GM18508 (cell line): ENCODE data around the gene SIAH3.

ENCODE experiments used
- ATAC-seq: cut with Tn5 transposase; IDR thresholded peaks from one replicate; pipeline ENCODE4 v1.9.1; 2021; ENCODE audit warnings: moderate number of reproducible peaks; ENCODE audit not compliant: insufficient read depth, unreplicated experiment

Gene SIAH3

GRCh38 chr13:45750566-45750965, 101.0 kb downstream of the SIAH3 start:
- no peak for ATAC-seq

GRCh38 chr13:45748941-45749759, 102.4 kb downstream of the SIAH3 start:
- no peak for ATAC-seq

DNA sequence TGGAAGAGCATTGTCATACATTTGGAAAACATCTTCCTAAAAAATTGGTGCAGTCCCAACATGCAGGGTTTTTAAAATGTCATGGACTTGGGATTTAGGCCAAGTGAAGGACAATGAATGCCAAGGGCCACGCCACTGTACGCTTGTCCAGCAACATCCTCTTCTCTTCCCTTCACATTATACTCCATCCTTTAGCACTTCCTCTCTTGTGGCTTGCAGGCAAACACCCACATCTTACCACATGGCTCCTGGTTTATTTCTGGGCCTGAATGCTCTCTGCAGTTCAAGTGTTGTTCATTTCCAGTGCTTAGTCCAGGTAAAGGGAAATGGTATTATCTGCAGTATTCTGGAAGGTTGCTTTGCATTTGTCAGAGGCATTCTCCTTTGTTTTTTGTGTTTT, 104.5 kb downstream of the SIAH3 start:
- ATAC-seq, result no peak

DNA sequence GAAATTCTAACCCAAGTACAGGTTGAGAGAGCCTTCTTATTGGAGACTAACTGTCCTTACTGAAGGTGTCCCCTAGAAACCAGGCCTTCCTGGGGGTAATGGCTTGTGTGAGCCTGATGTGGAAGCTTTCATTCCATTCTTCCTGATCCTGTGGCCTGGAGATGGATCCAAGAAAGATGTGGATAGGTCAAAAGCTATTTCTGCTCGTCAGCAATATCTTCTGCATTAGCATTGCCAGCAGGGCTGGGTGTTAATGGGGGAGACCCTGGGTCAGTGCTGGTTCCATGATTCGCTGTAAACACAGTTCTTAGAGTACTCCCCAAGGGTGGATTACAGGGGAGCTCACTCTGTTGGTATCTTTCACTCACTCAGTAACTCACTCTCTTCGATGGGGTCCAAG, 106.6 kb downstream of the SIAH3 start:
- ATAC-seq, result no peak

DNA sequence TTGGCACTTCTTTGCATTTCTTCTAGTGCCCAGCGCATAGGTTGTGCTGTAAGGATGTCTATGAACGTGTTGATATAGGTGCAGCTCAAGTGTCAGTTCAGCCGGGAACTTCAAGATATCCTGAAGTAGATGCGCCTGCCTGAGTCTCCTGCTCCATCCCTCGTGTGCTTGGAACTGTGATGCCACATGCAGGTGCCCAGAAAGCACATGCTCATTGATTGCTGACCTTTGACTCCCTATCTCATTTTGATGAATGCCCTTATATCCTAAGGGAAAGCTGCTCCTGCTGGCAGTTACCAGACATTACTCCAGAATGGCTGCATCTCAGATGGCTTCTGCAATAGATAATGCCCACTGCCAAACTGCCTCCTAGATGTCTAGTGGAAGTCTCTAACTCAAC, 108.6 kb downstream of the SIAH3 start:
- ATAC-seq, result no peak

GRCh38 chr13:45737571-45738017, 114.0 kb downstream of the SIAH3 start:
- ATAC-seq, result no peak

DNA sequence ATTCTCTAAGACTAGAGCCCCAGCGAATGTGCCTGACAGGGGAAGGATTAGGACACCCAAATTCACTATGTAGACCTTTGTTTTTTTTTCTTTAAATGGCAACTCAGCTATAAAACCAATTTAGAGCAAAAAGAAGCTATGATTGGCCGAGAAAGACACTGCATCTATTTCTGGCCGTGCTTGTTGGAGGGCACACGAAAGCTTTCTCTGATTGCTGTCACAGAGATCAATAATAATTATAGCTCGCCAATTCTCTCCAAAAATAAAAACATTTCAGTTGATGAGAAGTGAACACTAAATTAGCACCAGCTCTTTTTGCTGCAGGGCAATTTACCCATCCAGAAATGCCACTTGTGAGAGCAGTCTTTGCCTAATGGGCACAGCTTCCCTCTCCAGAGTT, 118.2 kb downstream of the SIAH3 start:
- no peak for ATAC-seq

DNA sequence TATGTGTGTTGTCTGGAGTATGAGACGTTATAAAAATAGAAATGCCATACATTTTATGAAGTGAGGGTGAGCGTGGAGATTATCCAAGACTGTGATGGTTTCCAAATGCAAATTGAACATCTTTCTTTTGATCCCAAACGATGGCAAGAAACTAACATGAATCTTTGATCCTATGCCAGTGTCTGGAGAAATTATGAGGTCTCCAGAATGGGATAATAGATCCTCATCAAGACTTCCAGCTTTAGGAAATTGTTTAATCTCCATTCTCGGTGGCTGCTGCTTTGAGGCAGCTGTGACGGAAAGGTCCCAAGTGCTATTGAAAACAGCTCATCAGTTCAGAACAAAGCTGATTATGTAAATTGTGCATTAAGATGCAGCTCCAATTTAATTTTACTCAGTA, 118.6 kb downstream of the SIAH3 start:
- no peak for ATAC-seq

DNA sequence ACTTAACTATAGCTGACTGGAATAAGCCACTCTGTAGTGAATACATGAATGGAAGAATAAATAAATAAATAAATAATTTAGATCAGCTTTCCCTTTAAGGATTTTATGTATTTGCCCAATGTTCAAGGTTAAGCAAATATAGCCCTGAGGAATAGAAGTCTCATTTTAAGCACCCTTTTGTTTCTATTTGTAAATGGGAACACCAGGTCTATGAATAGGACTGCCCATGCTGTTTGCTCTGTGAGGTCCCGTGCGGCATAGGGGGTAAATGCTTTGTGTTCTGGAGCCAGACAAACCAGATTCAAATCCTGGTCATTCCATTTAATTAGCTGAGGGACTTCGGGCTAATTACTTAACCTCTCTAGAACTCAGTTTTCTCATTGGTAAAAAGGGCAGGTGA, 120.1 kb downstream of the SIAH3 start:
- ATAC-seq, result no peak

GRCh38 chr13:45728759-45729158, 122.8 kb downstream of the SIAH3 start:
- no peak for ATAC-seq
